GM19467 (cell line): ENCODE data around the gene OR51E2.
"Not testable (repeated sequence)": the region's sequence is repeated elsewhere in the genome, so short reads cannot be mapped to it uniquely, and the experiment has no call there.

Experiments
- ATAC-seq: cut with Tn5 transposase; IDR thresholded peaks from one replicate; pipeline ENCODE4 v1.9.1; 2021; ENCODE audit warnings: mild to moderate bottlenecking, moderate library complexity; ENCODE audit not compliant: unreplicated experiment

The OR51E2 gene, protein sequence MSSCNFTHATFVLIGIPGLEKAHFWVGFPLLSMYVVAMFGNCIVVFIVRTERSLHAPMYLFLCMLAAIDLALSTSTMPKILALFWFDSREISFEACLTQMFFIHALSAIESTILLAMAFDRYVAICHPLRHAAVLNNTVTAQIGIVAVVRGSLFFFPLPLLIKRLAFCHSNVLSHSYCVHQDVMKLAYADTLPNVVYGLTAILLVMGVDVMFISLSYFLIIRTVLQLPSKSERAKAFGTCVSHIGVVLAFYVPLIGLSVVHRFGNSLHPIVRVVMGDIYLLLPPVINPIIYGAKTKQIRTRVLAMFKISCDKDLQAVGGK

GRCh38 chr11:4697585-4697984 is at the start of gene OR51E2:
Gene OR51E2, minus strand, starts transcription at chr11:4697853. Its CDS starts 15,142 bp downstream, at chr11:4682711.
- ATAC-seq = no peak

DNA sequence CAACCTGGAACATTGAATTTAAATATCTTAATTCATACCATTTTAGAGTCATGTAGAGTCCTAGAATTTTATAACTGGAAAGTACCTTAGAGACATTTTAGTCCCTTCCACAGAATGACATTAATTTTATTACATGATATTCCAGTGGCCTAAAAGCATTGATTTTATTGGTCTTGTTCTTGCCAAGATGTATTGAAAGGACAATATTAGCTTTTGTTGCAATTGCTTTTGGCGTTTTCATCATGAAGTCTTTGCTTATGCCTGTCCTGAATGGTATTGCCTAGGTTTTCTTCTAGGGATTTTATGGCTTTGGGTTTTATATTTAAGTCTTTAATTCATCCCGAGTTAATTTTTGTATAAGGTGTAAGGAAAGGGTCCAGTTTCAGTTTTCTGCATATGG is 43.1 kb upstream of the OR51E2 start:
- no peak for ATAC-seq

- no peak for ATAC-seq
Observed at GRCh38 chr11:4727171-4727570, 29.5 kb upstream of the OR51E2 start.

DNA sequence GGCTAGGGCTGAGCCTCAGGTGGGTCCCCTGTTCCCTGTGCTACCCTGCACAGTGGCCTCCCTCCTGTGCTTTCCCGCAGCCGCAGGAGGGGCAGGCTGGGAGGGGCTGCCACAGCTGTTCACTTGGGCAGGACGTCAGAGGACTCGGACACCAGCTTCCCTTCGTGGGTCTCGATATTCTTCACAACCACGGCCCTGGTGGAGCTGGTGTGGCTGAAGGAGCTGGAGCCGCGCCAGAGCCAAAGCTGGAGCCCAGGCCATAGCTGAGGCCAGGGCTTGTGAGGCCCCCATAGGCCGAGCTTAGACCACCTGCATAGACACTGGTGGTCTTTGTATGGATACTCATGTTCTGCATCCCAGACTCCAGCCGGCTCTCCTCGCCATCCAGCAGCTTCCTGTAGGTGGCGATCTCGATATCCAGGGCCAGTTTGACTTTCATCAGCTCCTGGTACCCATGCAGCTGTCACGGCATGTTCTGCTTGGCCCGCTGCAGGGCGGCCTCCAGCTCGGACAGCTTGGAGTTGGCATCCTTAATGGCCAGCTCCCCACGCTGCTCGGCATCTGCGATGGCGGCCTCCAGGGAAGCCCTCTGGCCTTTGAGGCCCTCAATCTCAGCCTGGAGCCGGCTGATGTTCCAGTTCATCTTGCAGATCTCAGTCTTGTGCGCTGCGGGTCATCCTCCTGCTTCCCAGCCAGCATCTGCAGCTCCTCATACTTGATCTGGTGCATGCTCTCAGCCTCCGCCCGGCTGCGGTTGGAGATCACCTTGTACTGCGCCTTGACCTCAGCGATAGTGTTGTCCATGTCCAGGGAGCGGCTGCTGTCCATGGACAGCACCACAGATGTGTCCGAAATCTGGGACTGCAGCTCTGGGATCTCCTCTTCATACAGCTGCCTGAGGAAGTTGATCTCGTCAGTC is 25.2 kb upstream of the OR51E2 start:
- ATAC-seq = not testable (repeated sequence)

DNA sequence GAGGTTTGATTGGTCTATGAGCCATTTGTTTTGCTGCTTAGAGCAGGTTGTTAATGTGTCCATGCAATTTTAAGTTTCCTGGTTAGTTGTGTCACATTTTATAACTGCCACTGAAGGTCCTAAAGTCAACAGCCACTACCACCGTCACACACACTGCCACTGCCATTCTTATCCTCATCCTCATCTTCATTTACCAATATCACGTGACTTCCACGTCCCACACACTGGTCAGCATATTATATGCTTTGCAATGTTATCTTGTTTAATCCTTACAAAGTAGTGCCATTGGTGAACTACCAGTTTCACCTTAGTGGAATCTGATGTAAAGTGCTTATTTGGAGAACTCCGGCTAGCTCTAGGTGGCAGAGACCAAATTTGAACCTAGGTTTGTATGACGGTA is 16.6 kb upstream of the OR51E2 start:
- no peak for ATAC-seq

DNA sequence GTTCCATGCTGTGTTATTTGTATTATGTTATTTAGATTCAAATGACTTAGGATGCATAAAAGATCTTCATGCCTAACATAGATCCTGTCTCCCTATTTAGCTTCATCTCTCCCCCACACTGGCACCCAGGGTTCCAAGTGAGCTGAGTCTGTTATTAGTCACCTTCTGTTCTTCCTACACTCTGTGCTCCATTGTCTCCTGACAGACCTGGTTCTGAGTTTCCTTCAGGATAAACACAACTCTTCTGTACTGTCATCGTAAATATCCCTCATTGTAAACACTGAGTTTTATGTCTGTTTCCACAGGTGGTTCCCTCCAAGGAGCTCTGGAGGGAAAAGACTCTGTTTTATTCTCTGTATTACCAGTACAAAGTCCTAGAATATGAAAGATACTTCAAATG is 15.6 kb upstream of the OR51E2 start:
- no peak for ATAC-seq

- no peak for ATAC-seq
Observed at GRCh38 chr11:4704790-4705334, 7.2 kb upstream of the OR51E2 start.

DNA sequence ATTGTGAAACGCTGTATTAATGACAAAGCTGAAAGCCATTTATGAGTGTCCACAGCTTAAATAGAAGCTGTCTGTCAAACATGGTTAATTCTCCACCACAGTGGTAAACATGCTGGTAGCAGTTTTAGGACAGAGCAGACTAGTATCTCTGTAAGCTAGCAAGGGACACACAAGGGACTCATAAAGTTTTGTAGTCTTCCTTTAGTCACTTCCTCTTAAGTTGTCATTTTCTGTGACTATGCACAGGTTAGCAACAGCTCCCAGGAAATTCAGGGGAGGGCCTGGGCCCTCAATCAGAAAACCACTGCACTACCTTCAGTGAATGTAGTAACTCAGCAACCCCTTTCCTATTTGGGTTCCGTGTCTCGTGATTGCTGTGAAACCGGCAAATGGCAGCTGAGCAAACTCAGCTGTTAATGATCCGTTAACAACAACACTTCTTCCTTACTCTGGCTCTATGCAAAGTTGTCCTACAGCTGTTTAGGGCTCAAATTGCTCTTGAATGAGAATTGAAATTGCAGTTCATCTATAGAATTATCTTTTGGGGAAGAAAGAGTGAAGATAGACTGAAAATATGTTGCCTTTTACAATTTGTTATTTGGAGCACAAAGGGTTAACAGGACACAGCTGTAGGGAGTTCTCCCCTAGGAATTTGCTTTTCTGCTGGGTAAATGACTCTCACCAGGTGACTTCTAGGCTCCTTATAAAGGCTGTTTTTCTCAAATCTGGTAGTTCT is 6.6 kb upstream of the OR51E2 start, which contains the start of gene MMP26:
Gene MMP26, plus strand, starts transcription at position 731 of the 736 bp plus-strand sequence.
- ATAC-seq = no peak

GRCh38 chr11:4700436-4700820 is 2.8 kb upstream of the OR51E2 start:
- no peak for ATAC-seq

DNA sequence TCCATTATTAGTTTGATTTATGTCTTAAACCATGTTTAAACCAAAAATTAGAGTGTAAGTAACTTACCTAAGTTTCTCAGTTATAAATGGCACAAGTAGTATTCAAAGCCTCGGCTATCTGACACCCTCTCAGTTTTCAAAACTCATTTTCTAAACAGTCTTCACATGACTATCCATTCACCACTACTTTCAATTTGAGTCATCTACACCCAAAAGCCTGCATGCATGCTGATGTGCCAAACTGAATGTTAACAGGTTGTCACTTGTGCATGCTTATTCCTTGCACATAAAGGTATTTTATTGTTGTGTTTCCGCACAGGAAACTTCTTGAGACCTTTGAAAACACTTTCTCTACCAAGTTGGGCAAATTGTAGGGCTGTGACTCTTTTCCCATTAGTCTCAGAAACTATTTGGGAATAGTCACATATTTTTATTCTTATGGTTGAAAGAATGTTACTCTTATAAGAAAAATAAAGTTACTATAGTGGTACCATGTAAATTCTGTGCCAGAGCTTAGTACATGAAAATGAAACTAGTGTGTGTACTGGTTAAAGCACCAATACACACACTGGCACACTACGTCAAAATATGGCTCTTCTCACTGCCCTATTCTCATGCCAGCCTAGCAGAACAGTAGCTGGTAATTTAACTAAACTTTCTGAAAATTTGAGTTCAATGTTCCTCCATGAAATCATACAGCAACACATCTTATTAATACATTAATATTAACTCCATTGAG is 2.2 kb upstream of the OR51E2 start:
- ATAC-seq = peak; percentile 85

DNA sequence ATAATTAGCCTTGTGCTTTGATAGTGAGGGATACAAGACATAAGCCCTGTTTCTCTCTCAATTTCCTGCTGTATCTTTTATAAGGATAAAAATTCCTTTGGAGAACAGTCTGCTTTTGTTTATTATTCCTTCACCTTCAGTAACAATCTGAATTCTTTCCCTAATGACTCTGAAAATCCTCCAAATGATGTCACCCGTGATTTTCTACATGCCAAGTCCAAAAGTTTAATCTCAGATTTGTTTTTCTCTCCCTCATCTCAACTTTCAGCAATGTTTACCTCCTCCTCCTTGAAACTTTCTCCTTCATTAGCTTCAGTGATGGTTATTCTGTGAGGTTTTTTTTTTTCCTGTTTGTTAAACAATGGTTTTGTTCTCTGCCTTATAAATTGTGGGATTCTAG is 2.2 kb downstream of the OR51E2 start:
- no peak for ATAC-seq

DNA sequence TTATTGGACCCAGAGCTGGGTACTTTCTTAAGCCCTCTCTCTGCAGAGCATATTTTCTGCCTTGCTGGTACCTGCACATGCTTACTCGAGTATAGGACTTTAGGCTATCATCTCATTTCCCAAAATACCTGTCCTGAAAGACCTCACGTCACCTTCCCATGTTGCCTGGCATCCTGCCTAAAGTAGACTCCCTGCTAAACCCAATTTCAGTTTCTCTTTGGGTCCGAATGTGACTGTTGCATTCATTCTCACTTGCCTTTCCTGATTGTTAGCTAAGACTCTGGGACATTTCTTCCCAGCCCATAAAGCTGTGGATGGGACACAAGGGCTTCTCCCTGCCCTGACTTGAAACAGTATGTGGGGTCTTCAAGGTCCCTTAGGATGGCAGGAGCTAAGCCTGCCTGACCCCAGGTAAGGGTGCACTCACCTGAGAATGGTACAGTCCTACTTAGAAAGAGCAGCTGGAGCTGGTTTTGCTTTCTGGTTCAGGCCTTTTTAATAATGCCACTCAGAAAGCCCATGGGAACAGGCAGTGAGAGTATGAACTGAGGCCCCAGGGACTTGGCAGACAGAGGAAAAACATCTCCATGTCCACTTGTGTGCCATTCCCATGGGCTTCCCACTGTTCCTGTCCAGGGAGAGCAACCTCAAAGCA is 12.9 kb downstream of the OR51E2 start:
- no peak for ATAC-seq

- no peak for ATAC-seq
Observed at GRCh38 chr11:4682623-4683419, 14.8 kb downstream of the OR51E2 start.

- no peak for ATAC-seq
Observed at GRCh38 chr11:4680341-4680740, 17.3 kb downstream of the OR51E2 start.

DNA sequence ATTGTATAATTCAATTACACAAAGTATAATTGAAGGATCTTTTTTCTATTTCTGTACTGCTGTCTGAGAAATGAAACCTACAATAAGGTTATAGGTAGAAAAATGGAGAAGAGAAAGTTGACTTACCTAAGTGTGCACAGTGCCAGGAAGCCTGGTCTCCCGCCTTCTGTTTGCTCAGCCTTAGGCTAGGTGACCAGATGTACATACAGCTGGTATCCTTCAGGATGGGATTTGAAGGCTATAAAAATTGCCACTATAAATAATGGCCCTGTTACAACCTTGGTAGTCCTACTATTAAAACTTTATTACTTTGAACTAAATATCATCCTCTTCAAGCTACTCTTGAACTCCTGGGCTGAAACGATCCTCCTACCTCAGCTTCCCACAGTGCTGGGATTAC is 19.7 kb downstream of the OR51E2 start:
- ATAC-seq = no peak

DNA sequence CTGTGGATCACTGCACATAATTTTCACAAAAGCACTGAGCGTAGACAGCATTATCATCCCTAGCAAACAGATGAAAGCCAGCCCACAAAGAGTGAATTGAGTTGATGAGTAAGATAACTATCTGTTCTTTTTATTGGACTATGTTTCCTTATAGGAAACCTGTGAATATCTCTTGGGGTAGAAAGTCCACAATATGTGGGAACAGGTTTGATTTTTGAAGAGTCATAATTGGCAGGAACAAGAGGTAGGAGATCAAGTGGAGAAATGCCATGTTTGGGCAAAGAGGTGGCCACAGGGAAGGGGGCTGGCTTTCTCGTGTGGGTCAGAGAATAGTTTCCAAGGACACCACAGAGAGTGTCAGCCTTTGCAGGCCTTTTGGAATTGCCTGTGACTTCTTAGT is 23.9 kb downstream of the OR51E2 start:
- ATAC-seq = no peak

GRCh38 chr11:4672470-4672869 is 25.2 kb downstream of the OR51E2 start:
- ATAC-seq = no peak

- ATAC-seq = no peak
Observed at GRCh38 chr11:4671741-4672140, 25.9 kb downstream of the OR51E2 start.

- ATAC-seq = no peak
Observed at GRCh38 chr11:4665424-4665823, 32.2 kb downstream of the OR51E2 start.
